ENCODE measurements around the gene HDAC4.

The HDAC4 gene

GRCh38 chr2:239209783-239210182 is 191.0 kb downstream of the HDAC4 start:
- no peak overlapping the region for H3K4me2 ChIP-seq (ENCODE audit: low read depth, low read length, poor library complexity, severe bottlenecking)
- no peak overlapping the region for H3K4me3 ChIP-seq (ENCODE audit: low read length, poor library complexity, severe bottlenecking)
- TF ChIP-seq EZH2phosphoT487 (IDR thresholded peaks at IDR 0.05; ENCODE audit: borderline replicate concordance) (no peak), CTCF (conservative IDR thresholded peaks at IDR 0.05; ENCODE audit: low read length) (no peak)
- peaks cover 15% of the 10 kb centered on the region for H3K4me1 ChIP-seq (ENCODE audit: insufficient read depth, low read length, poor library complexity, severe bottlenecking)
- H3K27me3 ChIP-seq (ENCODE audit: insufficient read depth, low read length, poor library complexity, severe bottlenecking): no peaks in the 10 kb centered on the region
- no peak overlapping the region for H3K9ac ChIP-seq (ENCODE audit: low read depth, low read length, poor library complexity, severe bottlenecking)
- H3K36me3 ChIP-seq (ENCODE audit: insufficient read depth, low read length): no peaks in the 10 kb centered on the region
- H2AFZ ChIP-seq (ENCODE audit: low read length): no peak overlapping the region
- no peaks in the 10 kb centered on the region for H3K9me2 ChIP-seq (replicated peaks; ENCODE audit: low read depth, low read length)
- peaks cover 3% of the 10 kb centered on the region for H4K20me1 ChIP-seq (ENCODE audit: insufficient read depth, low read length, poor library complexity, severe bottlenecking)
- no peaks in the 10 kb centered on the region for H3F3A ChIP-seq (ENCODE audit: low read depth)
- H3K9me3 ChIP-seq (ENCODE audit: insufficient read depth, low read depth, low read length): no peaks in the 10 kb centered on the region
- peaks cover 49% of the 10 kb centered on the region; the same call in 1 of the 2 replicates for H3K79me2 ChIP-seq (ENCODE audit: insufficient read depth, low read length)

DNA sequence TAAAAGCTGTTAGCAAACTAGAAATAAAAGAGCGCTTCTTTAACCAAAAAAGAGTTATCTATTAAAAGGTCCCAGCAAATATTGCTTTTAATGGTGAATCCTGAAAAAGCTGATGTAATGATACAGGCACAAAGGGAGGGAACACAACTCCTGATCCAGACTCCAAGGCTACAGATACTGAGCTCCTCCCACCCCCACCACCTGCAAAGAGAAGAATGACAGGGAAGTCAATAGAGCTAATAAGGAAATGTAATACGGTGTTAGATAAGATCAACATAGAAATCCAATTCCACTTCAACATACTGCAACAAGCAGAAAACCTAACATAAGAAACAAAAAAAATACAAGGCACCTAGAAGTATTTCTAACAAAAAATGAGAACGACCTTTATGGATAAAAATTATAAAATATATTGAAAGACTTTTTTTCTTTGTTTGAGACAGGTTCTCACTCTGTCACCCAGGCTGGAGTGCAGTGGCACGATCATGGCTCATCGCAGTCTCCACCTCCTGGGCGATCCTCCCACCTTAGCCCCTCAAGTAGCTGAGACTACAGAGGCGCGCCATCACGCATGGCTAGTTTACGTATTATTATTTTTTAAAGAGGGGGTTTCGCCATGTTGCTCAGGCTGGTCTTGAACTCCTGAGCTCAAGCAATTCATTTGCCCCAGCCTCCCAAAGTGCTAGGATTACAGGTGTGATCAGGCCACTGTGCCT is 192.2 kb downstream of the HDAC4 start:
- Histone ChIP-seq H3K36me3 (ENCODE audit: insufficient read depth, low read length) (no peaks in the 10 kb centered on the region), H3F3A (ENCODE audit: low read depth) (no peaks in the 10 kb centered on the region), H2AFZ (ENCODE audit: low read length) (no peak overlapping the region), H3K4me2 (ENCODE audit: low read depth, low read length, poor library complexity, severe bottlenecking) (no peak overlapping the region), H3K9me3 (ENCODE audit: insufficient read depth, low read depth, low read length) (no peaks in the 10 kb centered on the region), H3K9ac (ENCODE audit: low read depth, low read length, poor library complexity, severe bottlenecking) (no peak overlapping the region), H4K20me1 (ENCODE audit: insufficient read depth, low read length, poor library complexity, severe bottlenecking) (peaks cover 3% of the 10 kb centered on the region), H3K4me1 (ENCODE audit: insufficient read depth, low read length, poor library complexity, severe bottlenecking) (peaks cover 15% of the 10 kb centered on the region), H3K4me3 (ENCODE audit: low read length, poor library complexity, severe bottlenecking) (no peak overlapping the region), H3K27me3 (ENCODE audit: insufficient read depth, low read length, poor library complexity, severe bottlenecking) (no peaks in the 10 kb centered on the region), H3K9me2 (replicated peaks; ENCODE audit: low read depth, low read length) (no peaks in the 10 kb centered on the region), H3K79me2 (ENCODE audit: insufficient read depth, low read length) (peaks cover 40% of the 10 kb centered on the region; the same call in 1 of the 2 replicates)
- TF ChIP-seq CTCF (conservative IDR thresholded peaks at IDR 0.05; ENCODE audit: low read length) (no peak), EZH2phosphoT487 (IDR thresholded peaks at IDR 0.05; ENCODE audit: borderline replicate concordance) (no peak)

DNA sequence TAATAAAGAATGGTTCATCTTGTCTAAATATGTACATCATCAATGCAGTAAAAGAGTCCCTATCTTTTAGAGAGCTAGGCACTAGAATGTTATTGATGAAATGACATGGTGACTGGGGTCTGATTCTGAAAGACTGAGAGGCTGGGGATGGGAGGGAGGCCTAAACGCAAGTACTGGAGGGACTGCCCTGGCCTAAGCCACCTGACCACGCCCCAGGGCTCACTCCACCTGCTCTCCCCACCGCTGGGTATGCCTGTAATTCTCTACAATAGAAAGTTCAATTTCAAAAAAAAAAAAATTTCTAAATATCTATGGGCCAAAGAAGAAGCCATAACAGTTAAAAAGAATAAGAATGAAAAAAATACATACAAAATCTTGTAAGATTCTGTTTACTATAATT is 194.0 kb downstream of the HDAC4 start:
- H3K9me2 ChIP-seq (replicated peaks; ENCODE audit: low read depth, low read length): no peaks in the 10 kb centered on the region
- TF ChIP-seq EZH2phosphoT487 (IDR thresholded peaks at IDR 0.05; ENCODE audit: borderline replicate concordance) (no peak), CTCF (conservative IDR thresholded peaks at IDR 0.05; ENCODE audit: low read length) (no peak)
- H3K9ac ChIP-seq (ENCODE audit: low read depth, low read length, poor library complexity, severe bottlenecking): no peak overlapping the region
- no peaks in the 10 kb centered on the region for H3K27me3 ChIP-seq (ENCODE audit: insufficient read depth, low read length, poor library complexity, severe bottlenecking)
- no peaks in the 10 kb centered on the region for H3F3A ChIP-seq (ENCODE audit: low read depth)
- H3K4me2 ChIP-seq (ENCODE audit: low read depth, low read length, poor library complexity, severe bottlenecking): no peak overlapping the region
- peaks cover 3% of the 10 kb centered on the region for H4K20me1 ChIP-seq (ENCODE audit: insufficient read depth, low read length, poor library complexity, severe bottlenecking)
- no peak overlapping the region for H2AFZ ChIP-seq (ENCODE audit: low read length)
- peaks cover 5% of the 10 kb centered on the region; the same call in 1 of the 2 replicates for H3K36me3 ChIP-seq (ENCODE audit: insufficient read depth, low read length)
- no peak overlapping the region for H3K4me3 ChIP-seq (ENCODE audit: low read length, poor library complexity, severe bottlenecking)
- no peaks in the 10 kb centered on the region for H3K9me3 ChIP-seq (ENCODE audit: insufficient read depth, low read depth, low read length)
- peaks cover 9% of the 10 kb centered on the region for H3K4me1 ChIP-seq (ENCODE audit: insufficient read depth, low read length, poor library complexity, severe bottlenecking)
- peaks cover 32% of the 10 kb centered on the region; the same call in 1 of the 2 replicates for H3K79me2 ChIP-seq (ENCODE audit: insufficient read depth, low read length)

Measured in Loucy (cell line).